ENCODE results near the gene RAB21.

- TF ChIP-seq CTCF (IDR thresholded peaks at IDR 0.05) (no peak), POLR2A (IDR thresholded peaks at IDR 0.05) (no peak), POLR2AphosphoS5 (IDR thresholded peaks at IDR 0.05) (no peak)
Observed at GRCh38 chr12:71837356-71837755, 82.7 kb downstream of the RAB21 start.

Measured in sigmoid colon (tissue), 4 donors.